ENCODE results near the gene LONRF3. TPM values are rescaled to one million over a fixed set of nuclear protein-coding genes. Genes with fewer than 3 reads are reported as not detected.

Gene LONRF3
- total and polyA plus RNA-seq, 8 donors: 0.55 to 79.1 (median 4.3) TPM

- Histone ChIP-seq H3K27me3 (no peaks in the 10 kb centered on the region), H3K9me3 (no peaks in the 10 kb centered on the region), H3K27ac (no peak overlapping the region), H3K4me3 (no peak overlapping the region), H3K36me3 (no peaks in the 10 kb centered on the region), H3K4me1 (peaks cover 0 to 5% (median 0%) of the 10 kb centered on the region in 4 donors)
- intact Hi-C loops (cut with DNase I; ENCODE audit: low total_unique reads): no loop called here
- 54 to 100% (median 75%) methylated on average over 1 to 2 of the region's 2 CpGs for WGBS, 5 donors
- DNase-seq: no peak
- no peak for TF ChIP-seq CTCF (IDR thresholded peaks at IDR 0.05)
- no peak for TF ChIP-seq POLR2AphosphoS5 (IDR thresholded peaks at IDR 0.05)
- TF ChIP-seq EP300 (IDR thresholded peaks at IDR 0.05): no peak
- no peak for TF ChIP-seq POLR2A (IDR thresholded peaks at IDR 0.05)
These were observed 11.3 kb upstream of the LONRF3 start for GRCh38 chrX:118963159-118963558.

- H3K36me3 ChIP-seq: no peaks in the 10 kb centered on the region
- H3K4me1 ChIP-seq: peaks cover 0 to 5% (median 0%) of the 10 kb centered on the region in 4 donors
- no peaks in the 10 kb centered on the region for H3K9me3 ChIP-seq
- DNase-seq: peak in 1 of 2 donors; percentile 28
- no peaks in the 10 kb centered on the region for H3K27me3 ChIP-seq
- no peak overlapping the region for H3K27ac ChIP-seq
- WGBS, 5 donors: 27 to 66% (median 34%) methylated on average over 2 of the region's 2 CpGs
- intact Hi-C loops (cut with DNase I; ENCODE audit: low total_unique reads): no loop called here
- H3K4me3 ChIP-seq: no peak overlapping the region
- TF ChIP-seq POLR2A (IDR thresholded peaks at IDR 0.05): no peak
- TF ChIP-seq POLR2AphosphoS5 (IDR thresholded peaks at IDR 0.05): peak in 1 of 3 donors; percentile 14
- TF ChIP-seq EP300 (IDR thresholded peaks at IDR 0.05): no peak
- TF ChIP-seq CTCF (IDR thresholded peaks at IDR 0.05): no peak
These were observed 10.2 kb upstream of the LONRF3 start for GRCh38 chrX:118964252-118964651.

GRCh38 chrX:118965395-118965794, 9.0 kb upstream of the LONRF3 start:
- TF ChIP-seq EP300 (IDR thresholded peaks at IDR 0.05) (no peak), POLR2AphosphoS5 (IDR thresholded peaks at IDR 0.05) (no peak), CTCF (IDR thresholded peaks at IDR 0.05) (no peak), POLR2A (IDR thresholded peaks at IDR 0.05) (no peak)
- Histone ChIP-seq H3K4me3 (no peak overlapping the region), H3K36me3 (no peaks in the 10 kb centered on the region), H3K27ac (no peak overlapping the region), H3K27me3 (no peaks in the 10 kb centered on the region), H3K9me3 (no peaks in the 10 kb centered on the region), H3K4me1 (peaks cover 0 to 5% (median 0%) of the 10 kb centered on the region in 4 donors)
- no peak for DNase-seq
- WGBS, 5 donors: 56 to 79% (median 65%) methylated on average over 4 of the region's 4 CpGs
- intact Hi-C loops (cut with DNase I; ENCODE audit: low total_unique reads): no loop called here

- 63 to 85% (median 70%) methylated on average over 8 of the region's 8 CpGs for WGBS, 5 donors
- Histone ChIP-seq H3K27me3 (peaks cover 0 to 11% (median 4%) of the 10 kb centered on the region in 3 donors), H3K36me3 (no peaks in the 10 kb centered on the region), H3K27ac (no peak overlapping the region), H3K4me3 (no peak overlapping the region), H3K9me3 (no peaks in the 10 kb centered on the region), H3K4me1 (peaks cover 0 to 13% (median 3%) of the 10 kb centered on the region in 4 donors)
- TF ChIP-seq CTCF (IDR thresholded peaks at IDR 0.05): no peak
- intact Hi-C loops (cut with DNase I; ENCODE audit: low total_unique reads): no loop called here
- no peak for DNase-seq
These were observed 6.4 kb upstream of the LONRF3 start for GRCh38 chrX:118968031-118968430.

Data from stomach (tissue), 9 donors.